Activated CD8-positive, alpha-beta memory T cell treated with anti-CD3 and anti-CD28 coated beads, Interleukin-2, amount 10 ng/mL, durations not matched to agents 7 days and 5 days (primary cell): ENCODE results near the gene RNF167. TPM values are rescaled to one million over a fixed set of nuclear protein-coding genes. Genes with fewer than 3 reads are reported as not detected.
"Not testable (repeated sequence)": the region's sequence is repeated elsewhere in the genome, so short reads cannot be mapped to it uniquely, and the experiment has no call there.

Source experiments
- ATAC-seq: fragments of 150-1000 bp; cut with Tn5 transposase; one replicate; pipeline ENCODE4 v1.10.0; 2021; ENCODE audit warnings: moderate library complexity
- CTCF ChIA-PET: fragments of 350-600 bp; sonication (Branson Sonifier 250); formaldehyde crosslinking; loops from one replicate; lab custom pipeline; 2021; ENCODE audit warnings: antibody characterized with exemption; lab: Charles Lee
- DNase-seq: peaks from one replicate; pipeline ENCODE4 v3.0.0-alpha.2; 2020
- H3K27ac Mint-ChIP-seq: one replicate; pipeline ENCODE4 v1.8.0; 2021; ENCODE audit warnings: mild to moderate bottlenecking, mixed read lengths
- H3K27me3 Mint-ChIP-seq: one replicate; pipeline ENCODE4 v1.8.0; 2021; ENCODE audit warnings: mixed read lengths
- H3K36me3 Mint-ChIP-seq: one replicate; pipeline ENCODE4 v1.8.0; 2021; ENCODE audit warnings: mild to moderate bottlenecking, mixed read lengths
- H3K4me1 Mint-ChIP-seq: one replicate; pipeline ENCODE4 v1.8.0; 2021; ENCODE audit warnings: mixed read lengths
- H3K4me3 Mint-ChIP-seq: one replicate; pipeline ENCODE4 v1.8.0; 2021; ENCODE audit warnings: mild to moderate bottlenecking, moderate library complexity, mixed read lengths
- H3K9me3 Mint-ChIP-seq: one replicate; pipeline ENCODE4 v1.8.0; 2022; ENCODE audit warnings: low read depth, mixed read lengths
- total RNA-seq, 2 experiments: library from RNA; stranded (reverse); gene quantifications; one replicate each; pipeline ENCODE4 v1.2.3, GENCODE V29; 2021

The RNF167 gene
- total RNA-seq, 2 experiments from 2014 or later = 226 to 273 TPM

GRCh38 chr17:4913994-4914393 is 26.1 kb upstream of the RNF167 start:
- Mint-ChIP-seq H3K27ac (no peak overlapping the region), H3K4me1 (peaks cover 2% of the 10 kb centered on the region), H3K9me3 (no peaks in the 10 kb centered on the region), H3K27me3 (no peaks in the 10 kb centered on the region), H3K36me3 (no peaks in the 10 kb centered on the region), H3K4me3 (no peak overlapping the region)
- no peak for DNase-seq
- ATAC-seq = no peak
- CTCF ChIA-PET = interaction anchor here (1.2 to 1.3 kb wide), 2 partner anchors 10 to 103 kb away, joined by 3 to 4 read pairs; no protein-coding TSS in a partner anchor

DNA sequence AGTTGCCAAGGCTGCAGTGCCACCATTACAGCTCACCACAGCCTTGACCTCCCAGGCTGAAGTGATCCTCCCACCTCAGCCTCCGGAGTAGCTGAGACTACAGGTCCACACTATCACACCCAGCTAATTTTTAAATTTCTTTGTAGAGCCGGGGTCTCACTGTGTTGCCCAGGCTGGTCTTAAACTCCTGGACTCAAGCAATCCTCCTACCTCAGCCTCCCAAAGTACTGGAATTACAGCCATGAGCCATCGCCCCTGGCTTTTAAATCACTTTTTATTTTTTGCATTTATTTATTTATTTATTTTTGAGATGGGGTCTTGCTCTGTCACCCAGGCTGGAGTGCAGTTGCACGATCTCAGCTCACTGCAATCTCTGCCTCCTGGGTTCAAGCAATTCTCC is 25.5 kb upstream of the RNF167 start:
- H3K4me3 Mint-ChIP-seq, H3K4me1 Mint-ChIP-seq, CTCF ChIA-PET, ATAC-seq, DNase-seq, H3K27ac Mint-ChIP-seq, H3K27me3 Mint-ChIP-seq, H3K9me3 Mint-ChIP-seq, H3K36me3 Mint-ChIP-seq: not testable (repeated sequence)

GRCh38 chr17:4919511-4920047 is 20.5 kb upstream of the RNF167 start:
- H3K27ac Mint-ChIP-seq = no peak overlapping the region

DNA sequence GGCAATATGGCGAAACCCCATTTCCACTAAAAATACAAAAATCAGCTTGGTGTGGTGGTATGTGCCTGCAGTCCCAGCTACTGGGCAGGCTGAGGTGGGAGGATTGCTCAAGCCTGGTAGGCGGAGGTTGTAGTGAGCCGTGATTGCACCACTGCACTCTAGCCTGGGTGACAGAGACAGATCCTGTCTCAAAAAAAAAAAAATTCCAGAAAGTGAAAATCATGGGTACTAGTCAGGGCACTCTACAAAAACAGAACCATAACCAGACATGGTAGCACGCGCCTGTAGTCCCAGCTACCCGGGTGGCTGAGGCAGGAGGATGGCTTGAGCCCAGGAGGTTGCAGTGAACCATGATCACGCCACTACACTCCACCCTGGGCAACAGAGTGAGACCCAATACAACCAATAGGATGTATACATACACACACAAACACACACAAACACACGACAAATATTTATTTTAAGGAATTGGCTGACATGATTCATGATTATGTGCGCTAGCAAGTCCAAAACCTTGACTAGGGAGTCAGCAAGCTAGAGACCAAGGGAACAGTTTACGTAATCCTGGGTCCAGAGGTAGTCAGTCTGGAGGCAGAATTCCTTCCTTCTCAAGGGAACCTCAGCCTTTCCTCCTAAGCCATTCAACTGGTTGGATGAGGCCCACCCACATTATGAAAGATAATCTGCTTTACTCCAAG is 19.6 kb upstream of the RNF167 start:
- Mint-ChIP-seq H3K9me3 (no peaks in the 10 kb centered on the region), H3K36me3 (peaks cover 2% of the 10 kb centered on the region), H3K4me1 (no peaks in the 10 kb centered on the region), H3K27ac (no peak overlapping the region), H3K4me3 (no peak overlapping the region), H3K27me3 (no peaks in the 10 kb centered on the region)
- CTCF ChIA-PET = interaction anchor here (1.4 to 2.4 kb wide), 2 partner anchors 11 to 20 kb away, joined by 3 to 12 read pairs; partner anchors contain the start of genes RNF167 and SLC25A11
- ATAC-seq (no peak), DNase-seq (no peak)

More at GRCh38 chr17:4919511-4920047, 20.5 kb upstream of the RNF167 start:
- no peaks in the 10 kb centered on the region for H3K4me1 Mint-ChIP-seq
- no peaks in the 10 kb centered on the region for H3K9me3 Mint-ChIP-seq
- H3K36me3 Mint-ChIP-seq = peaks cover 2% of the 10 kb centered on the region
- CTCF ChIA-PET = interaction anchor here (0.6 to 2.4 kb wide), 3 partner anchors 11 to 438 kb away, joined by 3 to 12 read pairs (median 4); partner anchors contain the start of genes RNF167 and SLC25A11
- no peak overlapping the region for H3K4me3 Mint-ChIP-seq
- ATAC-seq (no peak), DNase-seq (no peak)
- H3K27me3 Mint-ChIP-seq = no peaks in the 10 kb centered on the region

DNA sequence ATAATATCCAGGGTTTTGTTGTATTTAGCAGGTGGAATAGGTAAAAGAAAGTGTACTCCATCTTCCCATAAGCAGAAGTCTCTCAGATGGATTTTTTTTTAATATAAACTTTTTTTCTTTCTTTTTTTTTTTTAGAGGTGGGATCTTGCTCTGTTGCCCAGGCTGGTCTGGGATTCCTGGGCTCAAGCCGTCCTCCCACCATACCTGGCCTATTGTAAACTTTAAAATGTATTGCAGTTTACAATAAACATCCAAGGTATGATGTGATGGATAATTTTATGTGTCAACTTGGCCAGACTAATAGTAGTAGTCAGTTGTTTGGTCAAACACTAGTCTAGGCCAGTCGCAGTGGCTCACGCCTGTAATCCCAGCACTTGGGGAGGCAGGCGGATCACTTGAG is 18.7 kb upstream of the RNF167 start:
- Mint-ChIP-seq H3K4me3 (no peak overlapping the region), H3K9me3 (no peaks in the 10 kb centered on the region), H3K27ac (no peak overlapping the region), H3K27me3 (no peaks in the 10 kb centered on the region), H3K4me1 (no peaks in the 10 kb centered on the region), H3K36me3 (peaks cover 2% of the 10 kb centered on the region)
- CTCF ChIA-PET = interaction anchor here (2.4 kb wide), 1 partner anchor 12 kb away, joined by 12 read pairs; no protein-coding TSS in a partner anchor
- DNase-seq (no peak), ATAC-seq (no peak)

DNA sequence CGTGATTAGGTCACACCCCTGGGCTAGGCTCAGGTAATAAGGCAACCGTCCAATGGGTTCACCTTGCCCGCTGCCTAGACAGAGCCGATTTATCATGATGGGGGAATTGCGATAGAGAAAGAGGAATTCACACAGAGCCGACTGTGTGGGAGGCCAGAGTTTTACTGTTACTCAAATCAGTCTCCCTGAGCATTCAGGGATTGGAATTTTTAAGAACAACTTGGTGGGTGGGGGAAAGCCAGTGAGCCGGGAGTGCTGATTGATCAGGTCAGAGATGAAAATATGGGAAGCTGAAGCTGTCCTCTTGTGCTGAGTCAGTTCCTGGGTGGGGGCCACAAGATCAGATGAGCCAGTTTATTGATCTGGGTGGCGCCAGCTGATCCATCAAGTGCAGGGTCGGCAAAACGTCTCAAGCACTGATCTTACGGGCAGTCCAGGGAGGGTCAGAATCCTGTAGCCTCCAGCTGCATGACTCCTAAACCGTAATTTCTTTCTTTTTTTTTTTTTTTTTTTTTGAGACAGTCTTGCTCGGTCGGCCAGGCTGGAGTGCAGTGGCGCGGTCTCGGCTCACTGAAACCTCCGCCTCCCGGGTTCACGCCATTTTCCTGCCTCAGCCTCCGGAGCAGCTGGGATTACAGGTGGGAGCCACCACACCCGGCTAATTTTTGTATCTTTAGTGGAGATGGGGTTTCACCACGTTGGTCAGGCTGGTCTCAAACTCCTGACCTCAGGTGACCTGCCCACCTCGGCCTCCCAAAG is 13.3 kb upstream of the RNF167 start:
- H3K4me1 Mint-ChIP-seq, DNase-seq, ATAC-seq, H3K4me3 Mint-ChIP-seq, H3K9me3 Mint-ChIP-seq, H3K36me3 Mint-ChIP-seq, H3K27ac Mint-ChIP-seq, H3K27me3 Mint-ChIP-seq: not testable (repeated sequence)
- CTCF ChIA-PET = interaction anchor here (0.8 to 1.9 kb wide), 2 partner anchors 13 to 17 kb away, joined by 3 to 4 read pairs; partner anchors contain the start of genes RNF167 and SLC25A11

GRCh38 chr17:4928881-4929280 is 11.2 kb upstream of the RNF167 start:
- no peak overlapping the region for H3K27ac Mint-ChIP-seq
- no peak for ATAC-seq
- H3K4me1 Mint-ChIP-seq = peaks cover 6% of the 10 kb centered on the region
- DNase-seq = no peak
- H3K27me3 Mint-ChIP-seq = no peaks in the 10 kb centered on the region
- peaks cover 7% of the 10 kb centered on the region for H3K36me3 Mint-ChIP-seq
- H3K9me3 Mint-ChIP-seq = no peaks in the 10 kb centered on the region
- no peak overlapping the region for H3K4me3 Mint-ChIP-seq
- CTCF ChIA-PET = no interaction called here

GRCh38 chr17:4931963-4932362 is 8.1 kb upstream of the RNF167 start, which contains the start of gene GP1BA:
GP1BA (plus strand) TSS chr17:4932277; CDS start chr17:4932605, 328 bp downstream.
- no peak for ATAC-seq
- Mint-ChIP-seq H3K4me1 (peaks cover 31% of the 10 kb centered on the region), H3K36me3 (peaks cover 15% of the 10 kb centered on the region), H3K27me3 (no peaks in the 10 kb centered on the region), H3K9me3 (no peaks in the 10 kb centered on the region), H3K27ac (no peak within 1 kb of the TSS), H3K4me3 (no peak within 1 kb of the TSS)
- DNase-seq = no peak
- CTCF ChIA-PET = no interaction called here

DNA sequence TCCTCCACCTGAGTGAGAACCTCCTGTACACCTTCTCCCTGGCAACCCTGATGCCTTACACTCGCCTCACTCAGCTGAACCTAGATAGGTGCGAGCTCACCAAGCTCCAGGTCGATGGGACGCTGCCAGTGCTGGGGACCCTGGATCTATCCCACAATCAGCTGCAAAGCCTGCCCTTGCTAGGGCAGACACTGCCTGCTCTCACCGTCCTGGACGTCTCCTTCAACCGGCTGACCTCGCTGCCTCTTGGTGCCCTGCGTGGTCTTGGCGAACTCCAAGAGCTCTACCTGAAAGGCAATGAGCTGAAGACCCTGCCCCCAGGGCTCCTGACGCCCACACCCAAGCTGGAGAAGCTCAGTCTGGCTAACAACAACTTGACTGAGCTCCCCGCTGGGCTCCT is 7.3 kb upstream of the RNF167 start:
- DNase-seq = no peak
- no peak for ATAC-seq
- CTCF ChIA-PET = interaction anchor here (1.2 kb wide), 1 partner anchor 23 kb away, joined by 4 read pairs; no protein-coding TSS in a partner anchor
- no peaks in the 10 kb centered on the region for H3K9me3 Mint-ChIP-seq
- H3K4me1 Mint-ChIP-seq = peaks cover 35% of the 10 kb centered on the region
- no peak overlapping the region for H3K27ac Mint-ChIP-seq
- peaks cover 18% of the 10 kb centered on the region for H3K36me3 Mint-ChIP-seq
- H3K27me3 Mint-ChIP-seq = no peaks in the 10 kb centered on the region
- H3K4me3 Mint-ChIP-seq = no peak overlapping the region

DNA sequence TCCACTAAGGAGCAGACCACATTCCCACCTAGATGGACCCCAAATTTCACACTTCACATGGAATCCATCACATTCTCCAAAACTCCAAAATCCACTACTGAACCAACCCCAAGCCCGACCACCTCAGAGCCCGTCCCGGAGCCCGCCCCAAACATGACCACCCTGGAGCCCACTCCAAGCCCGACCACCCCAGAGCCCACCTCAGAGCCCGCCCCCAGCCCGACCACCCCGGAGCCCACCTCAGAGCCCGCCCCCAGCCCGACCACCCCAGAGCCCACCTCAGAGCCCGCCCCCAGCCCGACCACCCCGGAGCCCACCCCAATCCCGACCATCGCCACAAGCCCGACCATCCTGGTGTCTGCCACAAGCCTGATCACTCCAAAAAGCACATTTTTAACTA is 6.4 kb upstream of the RNF167 start:
- ATAC-seq (no peak), DNase-seq (no peak)
- Mint-ChIP-seq H3K9me3 (no peaks in the 10 kb centered on the region), H3K27ac (peak overlapping the region; percentile 65), H3K36me3 (peaks cover 26% of the 10 kb centered on the region), H3K27me3 (no peaks in the 10 kb centered on the region), H3K4me1 (peaks cover 39% of the 10 kb centered on the region), H3K4me3 (no peak overlapping the region)
- CTCF ChIA-PET = interaction anchor here (0.8 to 1.3 kb wide), 2 partner anchors 24 to 30 kb away, joined by 3 to 7 read pairs; partner anchors contain the start of gene CHRNE

DNA sequence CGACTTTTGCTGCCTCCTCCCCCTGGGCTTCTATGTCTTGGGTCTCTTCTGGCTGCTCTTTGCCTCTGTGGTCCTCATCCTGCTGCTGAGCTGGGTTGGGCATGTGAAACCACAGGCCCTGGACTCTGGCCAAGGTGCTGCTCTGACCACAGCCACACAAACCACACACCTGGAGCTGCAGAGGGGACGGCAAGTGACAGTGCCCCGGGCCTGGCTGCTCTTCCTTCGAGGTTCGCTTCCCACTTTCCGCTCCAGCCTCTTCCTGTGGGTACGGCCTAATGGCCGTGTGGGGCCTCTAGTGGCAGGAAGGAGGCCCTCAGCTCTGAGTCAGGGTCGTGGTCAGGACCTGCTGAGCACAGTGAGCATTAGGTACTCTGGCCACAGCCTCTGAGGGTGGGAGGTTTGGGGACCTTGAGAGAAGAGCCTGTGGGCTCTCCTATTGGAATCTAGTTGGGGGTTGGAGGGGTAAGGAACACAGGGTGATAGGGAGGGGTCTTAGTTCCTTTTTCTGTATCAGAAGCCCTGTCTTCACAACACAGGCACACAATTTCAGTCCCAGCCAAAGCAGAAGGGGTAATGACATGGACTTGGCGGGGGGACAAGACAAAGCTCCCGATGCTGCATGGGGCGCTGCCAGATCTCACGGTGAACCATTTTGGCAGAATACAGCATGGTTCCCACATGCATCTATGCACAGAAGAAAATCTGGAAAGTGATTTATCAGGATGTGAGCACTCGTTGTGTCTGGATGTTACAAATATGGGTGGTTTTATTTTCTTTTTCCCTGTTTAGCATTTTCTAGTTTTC is 5.7 kb upstream of the RNF167 start:
- Mint-ChIP-seq H3K4me3 (no peak overlapping the region), H3K27me3 (no peaks in the 10 kb centered on the region), H3K9me3 (no peaks in the 10 kb centered on the region), H3K27ac (peak overlapping the region; percentile 65), H3K4me1 (peaks cover 45% of the 10 kb centered on the region), H3K36me3 (peaks cover 29% of the 10 kb centered on the region)
- CTCF ChIA-PET = interaction anchor here (0.8 to 1.3 kb wide), 2 partner anchors 25 to 31 kb away, joined by 3 to 7 read pairs; partner anchors contain the start of gene CHRNE
- DNase-seq (no peak), ATAC-seq (peak; percentile 32)

DNA sequence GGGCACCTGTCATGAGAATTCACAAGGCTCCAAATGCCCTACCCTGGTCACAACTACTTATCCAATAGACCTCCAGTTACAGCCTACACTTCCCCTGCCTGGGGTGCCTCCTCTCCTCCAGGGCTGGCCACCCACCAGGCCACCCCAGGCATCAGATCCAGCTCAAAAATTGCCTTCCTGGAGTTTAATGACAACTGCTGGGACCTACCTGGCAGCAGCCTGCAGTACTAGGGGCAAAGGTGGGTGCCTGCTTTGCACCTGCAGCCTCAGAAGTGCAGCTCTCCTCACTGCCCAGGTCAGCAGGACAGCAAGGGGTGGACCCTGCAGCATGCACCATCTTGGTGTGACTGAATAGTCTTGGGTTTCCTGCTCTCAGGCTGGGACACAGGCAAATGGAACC is 4.4 kb upstream of the RNF167 start:
- ATAC-seq (no peak), DNase-seq (no peak)
- CTCF ChIA-PET = interaction anchor here (0.9 to 1.5 kb wide), 3 partner anchors 13 to 33 kb away, joined by 3 to 5 read pairs (median 3); partner anchors contain the start of gene CHRNE
- Mint-ChIP-seq H3K9me3 (no peaks in the 10 kb centered on the region), H3K4me1 (peaks cover 45% of the 10 kb centered on the region), H3K36me3 (peaks cover 32% of the 10 kb centered on the region), H3K4me3 (no peak overlapping the region), H3K27ac (no peak overlapping the region), H3K27me3 (no peaks in the 10 kb centered on the region)
